Measurements from ENCODE around the gene UGT1A6.

- TF ChIP-seq CTCF (IDR thresholded peaks at IDR 0.05) (no peak), POLR2A (IDR thresholded peaks at IDR 0.05) (no peak)
These were observed 129.5 kb downstream of the UGT1A6 start for GRCh38 chr2:233822101-233822771.

All from breast epithelium (tissue), 3 donors.